Muscle layer of duodenum (tissue), 2 donors: ENCODE data around the gene XYLT1.

Experiments used
- H3K27ac ChIP-seq: one replicate; pipeline ENCODE4 v1.7.0; 2013; ENCODE audit warnings: mild to moderate bottlenecking, low read length
- H3K27me3 ChIP-seq: one replicate; pipeline ENCODE4 v1.7.0; 2013; ENCODE audit warnings: low read depth, mild to moderate bottlenecking, control low read depth, low read length
- H3K36me3 ChIP-seq, 2 donors: one replicate each; pipeline ENCODE4 v1.7.0; 2013; ENCODE audit warnings: low read length in 2 of 2, control low read depth in 1 of 2, mild to moderate bottlenecking in 1 of 2; ENCODE audit not compliant: insufficient read depth in 2 of 2, control insufficient read depth in 1 of 2
- H3K4me1 ChIP-seq, 2 donors: one replicate each; pipeline ENCODE4 v1.7.0; 2013; ENCODE audit warnings: low read length in 2 of 2, mild to moderate bottlenecking in 2 of 2, control low read depth in 1 of 2, moderate library complexity in 1 of 2; ENCODE audit not compliant: insufficient read depth in 2 of 2, control insufficient read depth in 1 of 2
- H3K4me3 ChIP-seq, 2 donors: one replicate each; pipeline ENCODE4 v1.7.0; 2013; ENCODE audit warnings: low read length in 2 of 2, low read depth in 1 of 2, mild to moderate bottlenecking in 1 of 2
- H3K9me3 ChIP-seq, 2 donors: one replicate each; pipeline ENCODE4 v1.7.0; 2013; ENCODE audit warnings: low read length in 2 of 2, control low read depth in 1 of 2, mild to moderate bottlenecking in 1 of 2; ENCODE audit not compliant: control insufficient read depth in 1 of 2
- donor health status: healthy.

XYLT1 gene

DNA sequence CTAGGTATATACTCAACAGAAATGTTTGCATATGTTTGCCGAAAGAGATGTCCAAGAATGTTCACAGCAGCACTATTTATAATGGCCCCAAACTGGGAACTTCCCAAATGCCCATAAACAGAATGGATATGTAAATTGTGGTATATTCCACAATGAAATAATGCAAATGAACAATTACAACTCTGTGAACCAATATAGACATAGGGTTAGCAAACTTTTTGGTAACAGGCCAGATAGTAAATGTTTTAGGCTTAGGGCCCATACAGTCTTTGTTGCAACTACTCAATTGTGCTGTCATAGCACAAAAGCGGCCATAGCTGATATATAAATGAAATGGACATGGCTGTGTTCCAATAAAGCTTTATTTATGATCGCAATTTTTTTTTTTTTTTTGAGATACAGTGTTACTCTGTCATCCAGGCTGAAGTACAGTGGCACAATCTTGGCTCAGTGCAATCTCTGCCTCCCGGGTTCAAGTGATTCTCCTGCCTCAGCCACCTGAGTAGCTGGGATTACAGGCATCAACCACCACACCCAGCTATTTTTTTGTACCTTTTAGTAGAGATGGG, 16.5 kb downstream of the XYLT1 start:
- Histone ChIP-seq H3K4me1 (peaks cover 6 to 9% of the 10 kb centered on the region in 2 donors), H3K36me3 (no peaks in the 10 kb centered on the region), H3K4me3 (no peak overlapping the region), H3K27me3 (no peaks in the 10 kb centered on the region), H3K27ac (no peak overlapping the region), H3K9me3 (no peaks in the 10 kb centered on the region)

- Histone ChIP-seq H3K4me1 (peaks cover 6 to 11% of the 10 kb centered on the region in 2 donors), H3K36me3 (no peaks in the 10 kb centered on the region), H3K9me3 (no peaks in the 10 kb centered on the region), H3K27me3 (no peaks in the 10 kb centered on the region), H3K4me3 (no peak overlapping the region), H3K27ac (no peak overlapping the region)
These were observed 17.3 kb downstream of the XYLT1 start for GRCh38 chr16:17453364-17454038.

- Histone ChIP-seq H3K4me1 (peaks cover 6 to 11% of the 10 kb centered on the region in 2 donors), H3K9me3 (no peaks in the 10 kb centered on the region), H3K36me3 (no peaks in the 10 kb centered on the region), H3K27ac (no peak overlapping the region), H3K27me3 (no peaks in the 10 kb centered on the region), H3K4me3 (no peak overlapping the region)
These were observed 17.8 kb downstream of the XYLT1 start for GRCh38 chr16:17452922-17453321.

DNA sequence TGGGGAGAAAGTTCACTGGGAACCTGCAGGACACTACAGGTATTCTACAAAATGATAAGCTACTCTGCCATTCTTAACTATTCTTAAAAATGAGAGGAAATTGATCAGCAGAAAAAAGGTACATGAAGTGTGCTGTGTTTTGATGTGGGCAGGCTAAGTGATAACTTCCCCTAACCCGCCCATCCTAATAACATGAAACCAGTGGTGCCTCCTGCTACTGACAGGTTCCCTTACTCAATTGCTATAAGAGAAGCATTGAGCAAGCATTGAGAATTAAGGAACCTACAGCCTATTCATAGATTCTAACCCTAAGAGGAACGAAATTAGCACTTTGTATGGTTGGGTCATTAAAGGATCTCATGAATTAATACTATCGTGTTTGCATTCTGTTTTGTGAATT, 18.9 kb downstream of the XYLT1 start:
- H3K4me1 ChIP-seq: peaks cover 6 to 19% of the 10 kb centered on the region in 2 donors
- no peak overlapping the region for H3K27ac ChIP-seq
- H3K36me3 ChIP-seq: no peaks in the 10 kb centered on the region
- no peak overlapping the region for H3K4me3 ChIP-seq
- H3K27me3 ChIP-seq: no peaks in the 10 kb centered on the region
- H3K9me3 ChIP-seq: no peaks in the 10 kb centered on the region

DNA sequence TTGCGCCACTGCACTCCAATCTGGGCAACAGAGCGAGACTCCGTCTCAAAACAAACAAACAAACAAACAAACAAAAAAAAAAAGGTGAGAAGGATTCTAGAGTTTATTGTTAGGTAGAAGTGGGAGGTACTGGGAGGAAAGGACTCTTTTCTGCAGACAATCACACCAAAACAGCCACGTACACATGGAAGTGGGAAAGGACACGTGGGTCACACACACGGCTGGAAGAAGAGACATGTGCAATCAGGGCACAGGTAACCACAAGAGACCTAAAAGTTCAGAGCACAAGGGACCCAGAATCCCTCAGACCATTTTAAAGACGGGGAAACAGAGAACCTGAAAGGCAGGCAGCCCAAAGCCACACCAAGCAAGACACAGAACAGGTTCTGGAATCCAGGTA, 20.5 kb downstream of the XYLT1 start:
- Histone ChIP-seq H3K36me3 (no peaks in the 10 kb centered on the region), H3K4me3 (no peak overlapping the region), H3K9me3 (no peaks in the 10 kb centered on the region), H3K27ac (no peak overlapping the region), H3K4me1 (peaks cover 6 to 19% of the 10 kb centered on the region in 2 donors), H3K27me3 (no peaks in the 10 kb centered on the region)

DNA sequence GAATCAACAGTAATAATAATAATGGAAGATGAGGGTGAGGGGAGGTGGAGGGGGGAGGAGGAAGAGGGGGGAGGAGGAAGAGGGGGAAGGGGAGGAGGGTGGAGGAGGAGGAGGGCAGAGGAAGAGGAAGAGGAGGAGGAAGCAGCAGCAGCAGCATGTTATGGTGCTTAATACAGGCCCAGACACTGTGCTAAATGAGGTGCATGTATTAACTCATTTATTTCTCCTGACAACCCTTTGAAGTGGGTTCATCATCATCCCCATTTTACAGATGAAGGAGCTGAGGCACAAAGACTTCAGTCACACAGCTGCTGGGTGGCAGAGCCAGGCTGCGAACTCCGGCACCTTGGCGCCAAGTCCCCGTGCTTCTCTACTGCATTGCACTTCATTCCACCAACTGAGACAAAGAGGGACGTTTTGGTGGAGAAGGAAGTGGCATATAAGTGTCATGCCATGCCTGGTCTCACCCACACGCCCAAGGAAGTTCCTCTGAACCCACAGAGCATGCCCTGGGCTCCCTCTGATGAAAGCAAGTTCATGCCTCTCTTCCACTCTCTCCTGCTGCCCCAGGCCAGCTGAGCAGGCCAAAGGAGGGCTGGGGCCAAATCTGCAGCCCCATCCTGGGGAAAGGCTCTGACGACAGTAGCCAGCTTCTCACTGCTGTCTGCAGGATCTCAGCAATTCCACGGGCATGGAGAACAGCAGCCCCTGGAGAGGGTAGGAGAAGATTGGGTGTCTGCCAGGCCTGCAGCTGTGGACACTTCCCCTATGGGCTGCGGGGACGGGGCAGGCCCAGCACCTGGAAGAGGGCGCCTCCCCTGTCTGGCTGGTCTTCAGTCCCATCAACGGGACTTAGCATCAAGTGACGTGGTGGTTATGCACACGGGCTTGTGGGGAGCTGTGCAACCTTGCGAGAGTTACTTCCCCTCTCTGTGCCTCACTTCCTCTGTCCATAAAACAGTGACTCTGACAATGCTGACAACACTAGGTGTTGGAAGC, 21.8 kb downstream of the XYLT1 start:
- Histone ChIP-seq H3K36me3 (no peaks in the 10 kb centered on the region), H3K9me3 (no peaks in the 10 kb centered on the region), H3K27ac (no peak overlapping the region), H3K4me1 (peaks cover 6 to 19% of the 10 kb centered on the region in 2 donors), H3K4me3 (no peak overlapping the region), H3K27me3 (no peaks in the 10 kb centered on the region)

DNA sequence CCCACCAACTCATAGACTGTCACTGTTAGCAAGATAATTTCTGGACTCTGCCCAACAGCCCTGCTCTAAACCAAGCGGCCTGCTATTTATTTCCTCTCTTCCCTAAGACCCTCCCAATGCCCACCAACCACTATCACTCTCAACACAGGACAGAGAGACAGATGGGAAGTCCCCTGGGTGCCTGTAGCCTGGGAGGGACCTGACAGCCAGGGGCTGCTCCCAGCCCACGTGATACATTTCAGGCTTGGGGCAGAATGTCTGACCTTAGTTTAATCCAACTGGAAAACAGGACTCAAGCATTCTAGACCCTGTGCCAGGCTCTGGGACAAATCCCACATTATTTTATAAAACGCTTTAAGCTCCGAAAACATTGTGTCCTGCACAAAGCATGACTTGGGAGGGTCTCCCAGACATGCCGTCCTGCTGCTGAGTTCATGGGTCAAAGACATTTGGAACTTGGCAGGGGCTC, 23.6 kb downstream of the XYLT1 start:
- Histone ChIP-seq H3K9me3 (no peaks in the 10 kb centered on the region), H3K36me3 (no peaks in the 10 kb centered on the region), H3K4me3 (no peak overlapping the region), H3K4me1 (peaks cover 0 to 13% of the 10 kb centered on the region in 2 donors), H3K27me3 (no peaks in the 10 kb centered on the region), H3K27ac (no peak overlapping the region)

- Histone ChIP-seq H3K4me1 (peaks cover 0 to 13% of the 10 kb centered on the region in 2 donors), H3K27ac (no peak overlapping the region), H3K9me3 (no peaks in the 10 kb centered on the region), H3K36me3 (no peaks in the 10 kb centered on the region), H3K4me3 (no peak overlapping the region), H3K27me3 (no peaks in the 10 kb centered on the region)
These were observed 24.1 kb downstream of the XYLT1 start for GRCh38 chr16:17446661-17447060.

- no peaks in the 10 kb centered on the region for H3K27me3 ChIP-seq
- no peak overlapping the region for H3K27ac ChIP-seq
- peaks cover 0 to 13% of the 10 kb centered on the region in 2 donors for H3K4me1 ChIP-seq
- no peak overlapping the region for H3K4me3 ChIP-seq
- no peaks in the 10 kb centered on the region for H3K9me3 ChIP-seq
- H3K36me3 ChIP-seq: no peaks in the 10 kb centered on the region
These were observed 25.3 kb downstream of the XYLT1 start for GRCh38 chr16:17445421-17445820.

DNA sequence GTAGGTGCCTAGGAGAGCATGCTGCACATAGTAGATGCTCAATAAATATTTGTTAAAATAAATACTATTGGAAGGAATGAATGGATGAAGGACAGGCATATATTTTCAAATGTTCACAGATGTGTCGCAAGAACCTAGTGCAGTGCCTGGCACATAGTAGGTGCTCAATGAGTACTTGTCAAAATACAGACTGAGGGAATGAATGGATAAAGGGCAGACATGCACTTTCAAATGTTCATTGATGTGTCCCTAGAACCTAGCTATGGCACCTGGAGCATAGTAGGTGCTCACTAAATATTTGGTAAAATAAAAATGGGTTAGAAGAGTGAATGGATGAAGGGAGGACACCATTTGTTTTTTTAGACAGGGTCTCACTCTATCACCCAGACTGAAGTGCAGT, 26.1 kb downstream of the XYLT1 start:
- Histone ChIP-seq H3K27ac (no peak overlapping the region), H3K4me1 (peaks cover under 1 to 13% of the 10 kb centered on the region in 2 donors), H3K27me3 (no peaks in the 10 kb centered on the region), H3K36me3 (no peaks in the 10 kb centered on the region), H3K4me3 (no peak overlapping the region), H3K9me3 (no peaks in the 10 kb centered on the region)

DNA sequence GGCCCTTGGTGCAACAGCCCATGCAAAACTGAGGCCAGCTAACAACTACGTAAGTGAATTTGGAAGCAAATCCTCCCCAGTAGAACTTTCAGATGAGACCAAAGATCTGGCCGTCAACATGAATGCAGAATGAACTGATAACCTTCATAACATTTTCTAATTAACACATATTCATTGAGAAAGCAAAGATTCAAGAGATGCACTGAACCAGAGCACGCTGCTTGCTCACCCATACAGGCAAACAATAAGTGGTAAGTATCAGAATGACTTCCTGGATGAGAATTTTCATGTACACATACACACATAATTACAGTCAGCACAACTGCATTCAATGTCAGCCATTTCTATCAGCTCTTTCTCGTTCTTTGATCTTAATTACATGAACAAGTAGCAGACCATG, 30.6 kb downstream of the XYLT1 start:
- Histone ChIP-seq H3K4me1 (peaks cover 6% of the 10 kb centered on the region in 2 donors), H3K9me3 (no peaks in the 10 kb centered on the region), H3K27me3 (no peaks in the 10 kb centered on the region), H3K4me3 (no peak overlapping the region), H3K36me3 (no peaks in the 10 kb centered on the region), H3K27ac (no peak overlapping the region)
